ENCODE data around the gene LPAR1. TPM values are rescaled to one million over a fixed set of nuclear protein-coding genes. Genes with fewer than 3 reads are reported as not detected.

LPAR1 gene
- total and polyA plus RNA-seq, 2 of the 8 experiments (the other 6 are each of a cell fraction or from before 2014, with no cell fraction given), result 3.4 to 5.1 TPM

- TF ChIP-seq CHD7 (IDR thresholded peaks at IDR 0.05; ENCODE audit: insufficient replicate concordance, low read length) (no peak), SP4 (IDR thresholded peaks at IDR 0.05; ENCODE audit: low read length) (no peak), KDM1A (IDR thresholded peaks at IDR 0.05; ENCODE audit: borderline replicate concordance, low read length) (no peak), CREB1 (IDR thresholded peaks at IDR 0.05) (no peak), TBP (IDR thresholded peaks at IDR 0.05; ENCODE audit: low read depth, low read length) (no peak), SIRT6 (IDR thresholded peaks at IDR 0.05; ENCODE audit: low read length) (no peak), FOSL1 (IDR thresholded peaks at IDR 0.05; ENCODE audit: insufficient read depth, low read depth, low read length) (no peak), MAFK (IDR thresholded peaks at IDR 0.05; ENCODE audit: low read depth, low read length) (no peak), TCF12 (IDR thresholded peaks at IDR 0.05; ENCODE audit: low read depth, low read length) (no peak), ZNF274 (IDR thresholded peaks at IDR 0.05; ENCODE audit: borderline replicate concordance, extremely low read depth, low read length) (no peak), SIX5 (IDR thresholded peaks at IDR 0.05; ENCODE audit: low read depth, low read length) (no peak), BCL11A (IDR thresholded peaks at IDR 0.05; ENCODE audit: low read depth in 2 of 2, low read length in 2 of 2) (no peak)
Measured at GRCh38 chr9:111063332-111063731, 25.1 kb upstream of the LPAR1 start (continued).
